ENCODE measurements around the gene AVL9.

The AVL9 gene

DNA sequence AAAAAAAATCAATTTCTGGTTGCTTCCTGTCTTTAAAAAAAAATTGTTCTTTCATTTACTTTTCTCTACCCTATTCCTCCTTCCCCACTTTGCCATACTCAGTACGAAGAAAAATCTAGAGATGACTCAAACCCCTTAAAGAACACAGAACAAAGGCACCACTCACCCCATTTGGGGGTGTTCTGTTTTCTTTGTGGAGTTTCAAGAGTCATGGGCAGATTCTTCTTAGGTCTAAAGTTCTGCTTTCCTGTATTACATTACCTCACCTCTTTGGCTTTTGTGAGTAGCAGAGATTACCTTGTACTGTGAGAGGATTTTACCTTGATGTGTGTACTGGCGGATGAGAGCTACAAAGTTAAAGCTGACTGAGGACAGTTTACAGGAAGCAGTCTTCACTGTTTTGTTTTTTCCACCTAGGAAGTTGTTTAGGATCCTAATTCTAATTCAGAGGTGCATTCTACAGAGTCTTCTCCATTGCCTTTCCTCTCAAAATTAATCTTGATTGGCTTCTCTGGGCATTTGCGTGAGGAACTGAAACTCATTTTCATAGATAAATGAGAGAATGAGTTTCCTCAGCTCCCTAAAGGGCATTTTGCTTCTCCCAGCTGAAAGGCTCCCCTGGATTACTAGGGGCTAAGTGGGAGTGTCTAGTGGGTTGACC, 20.7 kb downstream of the AVL9 start:
- TF ChIP-seq, protein P1, sequence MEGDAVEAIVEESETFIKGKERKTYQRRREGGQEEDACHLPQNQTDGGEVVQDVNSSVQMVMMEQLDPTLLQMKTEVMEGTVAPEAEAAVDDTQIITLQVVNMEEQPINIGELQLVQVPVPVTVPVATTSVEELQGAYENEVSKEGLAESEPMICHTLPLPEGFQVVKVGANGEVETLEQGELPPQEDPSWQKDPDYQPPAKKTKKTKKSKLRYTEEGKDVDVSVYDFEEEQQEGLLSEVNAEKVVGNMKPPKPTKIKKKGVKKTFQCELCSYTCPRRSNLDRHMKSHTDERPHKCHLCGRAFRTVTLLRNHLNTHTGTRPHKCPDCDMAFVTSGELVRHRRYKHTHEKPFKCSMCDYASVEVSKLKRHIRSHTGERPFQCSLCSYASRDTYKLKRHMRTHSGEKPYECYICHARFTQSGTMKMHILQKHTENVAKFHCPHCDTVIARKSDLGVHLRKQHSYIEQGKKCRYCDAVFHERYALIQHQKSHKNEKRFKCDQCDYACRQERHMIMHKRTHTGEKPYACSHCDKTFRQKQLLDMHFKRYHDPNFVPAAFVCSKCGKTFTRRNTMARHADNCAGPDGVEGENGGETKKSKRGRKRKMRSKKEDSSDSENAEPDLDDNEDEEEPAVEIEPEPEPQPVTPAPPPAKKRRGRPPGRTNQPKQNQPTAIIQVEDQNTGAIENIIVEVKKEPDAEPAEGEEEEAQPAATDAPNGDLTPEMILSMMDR (IDR thresholded peaks at IDR 0.05; ENCODE audit: low read depth, low read length), result no peak
- no peak for DNase-seq (ENCODE audit: extremely low read depth, low read depth)

DNA sequence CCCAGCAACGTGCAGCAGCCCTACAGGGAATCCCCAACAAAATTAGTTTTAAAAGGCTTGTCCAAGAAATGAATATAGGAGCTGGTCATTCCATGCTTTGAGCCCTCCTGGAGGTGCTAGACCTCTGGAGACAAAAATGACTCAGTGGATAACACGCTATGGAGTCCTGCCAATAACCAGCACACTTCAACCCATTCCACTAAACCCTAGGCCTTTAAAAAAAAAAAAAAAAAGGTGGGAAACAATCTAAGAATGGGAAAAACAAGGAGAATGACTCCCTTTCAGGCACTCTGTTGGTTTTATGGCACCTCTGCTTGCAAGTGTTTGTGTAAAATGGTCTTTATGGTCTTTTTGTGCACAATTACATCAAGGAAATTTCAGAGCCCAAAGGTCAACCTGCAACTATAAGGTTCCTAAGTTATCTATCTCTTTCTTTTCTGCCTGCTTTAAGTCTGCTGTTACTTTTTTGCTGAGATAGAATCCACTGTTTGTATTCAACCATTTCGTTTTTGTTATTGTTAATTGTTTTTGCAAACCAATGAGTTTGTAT, 21.3 kb downstream of the AVL9 start:
- no peak for DNase-seq (ENCODE audit: extremely low read depth, low read depth)
- TF ChIP-seq, protein P1 (IDR thresholded peaks at IDR 0.05; ENCODE audit: low read depth, low read length), result no peak

DNA sequence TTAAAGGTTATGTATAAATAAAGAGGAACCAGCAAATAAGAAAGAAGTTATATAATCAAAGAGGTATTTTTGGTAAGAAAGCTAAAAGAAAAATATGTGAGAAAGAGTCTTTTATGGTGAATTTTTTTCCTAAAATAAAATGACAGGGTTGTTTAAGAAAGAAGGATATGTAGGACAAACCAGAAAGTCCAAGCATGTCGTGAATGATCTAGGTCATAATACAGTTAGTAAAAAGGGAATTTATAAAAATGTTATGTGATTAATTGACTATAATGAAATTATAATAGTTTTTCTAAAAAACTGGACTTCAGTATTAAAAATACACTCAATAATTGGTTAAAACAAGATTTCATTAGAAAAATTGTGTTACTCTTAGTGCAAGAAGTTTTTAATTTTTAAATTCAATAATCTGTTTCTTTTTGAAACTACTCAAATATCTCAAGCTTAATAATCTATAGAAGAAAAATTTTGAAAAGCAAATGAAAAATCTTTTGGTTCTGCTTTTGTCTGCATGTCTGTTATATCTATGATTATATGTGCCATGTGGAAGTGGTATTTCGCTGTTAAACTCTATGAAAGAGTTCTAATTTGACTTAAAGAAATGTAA, 23.3 kb downstream of the AVL9 start:
- TF ChIP-seq, protein P1 (IDR thresholded peaks at IDR 0.05; ENCODE audit: low read depth, low read length), result no peak
- no peak for DNase-seq (ENCODE audit: extremely low read depth, low read depth)

- TF ChIP-seq, protein P1 (IDR thresholded peaks at IDR 0.05; ENCODE audit: low read depth, low read length), result no peak
- DNase-seq (ENCODE audit: extremely low read depth, low read depth), result no peak
These were observed 24.5 kb downstream of the AVL9 start for GRCh38 chr7:32519763-32520162.

DNA sequence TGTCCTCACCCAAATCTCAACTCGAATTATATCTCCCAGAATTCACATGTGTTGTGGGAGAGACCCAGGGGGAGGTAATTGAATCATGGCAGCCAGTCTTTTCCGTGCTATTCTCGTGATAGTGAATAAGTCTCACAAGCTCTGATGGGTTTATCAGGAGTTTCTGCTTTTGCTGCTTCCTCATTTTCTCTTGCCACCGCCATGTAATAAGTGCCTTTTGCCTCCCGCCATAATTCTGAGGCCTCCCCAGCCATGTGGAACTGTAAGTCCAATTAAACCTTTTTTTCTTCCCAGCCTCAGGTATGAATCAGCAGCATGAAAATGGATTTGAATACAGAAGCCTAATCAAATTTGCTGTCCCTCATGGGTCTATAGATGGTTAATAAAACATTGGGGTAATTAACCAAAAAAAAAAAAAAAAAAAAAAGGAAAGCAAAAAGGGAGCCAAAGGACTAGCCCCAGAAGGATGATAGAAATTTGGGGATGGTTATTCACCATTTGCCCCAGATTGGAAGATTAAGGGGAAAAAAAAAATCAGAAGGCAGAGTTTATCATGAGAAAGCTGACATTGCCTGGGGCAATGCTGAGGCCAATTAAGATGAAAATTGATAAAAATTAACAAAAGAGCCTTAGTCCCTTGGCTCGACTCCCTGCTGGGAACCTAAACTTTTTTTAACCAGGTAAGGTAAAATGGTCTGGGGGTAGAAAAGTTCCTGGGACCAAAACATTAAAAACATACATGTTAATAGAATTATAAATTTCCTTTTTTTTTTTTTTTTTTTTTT, 27.6 kb downstream of the AVL9 start:
- TF ChIP-seq, protein P1 (IDR thresholded peaks at IDR 0.05; ENCODE audit: low read depth, low read length), result no peak
- DNase-seq (ENCODE audit: extremely low read depth, low read depth), result no peak

DNA sequence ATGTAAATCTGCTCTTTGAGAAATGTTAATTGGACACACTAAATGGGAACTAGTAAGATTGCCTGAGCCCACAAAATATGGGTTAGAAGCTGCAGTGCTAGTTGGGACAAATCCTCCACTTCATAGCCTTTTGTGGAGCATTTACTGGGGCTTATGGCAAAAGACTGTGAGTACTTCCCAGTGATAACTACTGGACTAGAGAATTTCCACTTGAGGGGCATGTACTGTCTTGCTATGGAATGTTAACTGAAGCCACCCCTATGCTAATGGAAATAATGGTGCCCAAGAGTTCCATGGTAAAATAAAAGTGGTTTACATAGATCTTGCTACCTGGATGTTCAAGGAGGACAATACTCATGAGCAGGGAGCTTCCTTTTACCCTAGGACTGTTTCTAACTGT, 29.3 kb downstream of the AVL9 start:
- TF ChIP-seq, protein P1 (IDR thresholded peaks at IDR 0.05; ENCODE audit: low read depth, low read length), result no peak
- no peak for DNase-seq (ENCODE audit: extremely low read depth, low read depth)

DNA sequence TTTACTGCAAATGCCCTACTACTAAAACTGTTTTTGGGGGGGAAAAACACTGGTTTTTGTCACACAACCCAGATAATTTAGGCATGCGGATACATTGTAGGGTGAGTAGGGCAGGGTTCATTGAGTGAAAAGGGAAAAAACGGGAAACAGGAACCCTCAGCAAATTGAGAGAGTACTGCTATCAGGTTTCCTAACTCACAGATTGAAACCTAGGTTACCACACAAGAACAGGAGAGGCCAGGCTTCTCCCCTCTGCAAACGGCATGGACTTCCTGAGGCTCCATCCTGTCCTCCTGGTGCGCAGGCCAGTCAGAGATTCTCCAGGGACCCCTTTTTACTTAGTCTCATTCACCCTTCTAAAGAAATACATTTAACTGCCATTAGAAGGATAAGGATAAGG, 30.6 kb downstream of the AVL9 start:
- TF ChIP-seq, protein P1 (IDR thresholded peaks at IDR 0.05; ENCODE audit: low read depth, low read length), result no peak
- no peak for DNase-seq (ENCODE audit: extremely low read depth, low read depth)
